LNCAP (cell line): ENCODE results near the gene GP1BB.

Source experiments
- CTCF ChIP-seq: fragments of 450-650 bp; IDR thresholded peaks from 2 replicates; pipeline ENCODE4 v1.5.1; 2017; ENCODE audit warnings: mild to moderate bottlenecking

GP1BB gene

DNA sequence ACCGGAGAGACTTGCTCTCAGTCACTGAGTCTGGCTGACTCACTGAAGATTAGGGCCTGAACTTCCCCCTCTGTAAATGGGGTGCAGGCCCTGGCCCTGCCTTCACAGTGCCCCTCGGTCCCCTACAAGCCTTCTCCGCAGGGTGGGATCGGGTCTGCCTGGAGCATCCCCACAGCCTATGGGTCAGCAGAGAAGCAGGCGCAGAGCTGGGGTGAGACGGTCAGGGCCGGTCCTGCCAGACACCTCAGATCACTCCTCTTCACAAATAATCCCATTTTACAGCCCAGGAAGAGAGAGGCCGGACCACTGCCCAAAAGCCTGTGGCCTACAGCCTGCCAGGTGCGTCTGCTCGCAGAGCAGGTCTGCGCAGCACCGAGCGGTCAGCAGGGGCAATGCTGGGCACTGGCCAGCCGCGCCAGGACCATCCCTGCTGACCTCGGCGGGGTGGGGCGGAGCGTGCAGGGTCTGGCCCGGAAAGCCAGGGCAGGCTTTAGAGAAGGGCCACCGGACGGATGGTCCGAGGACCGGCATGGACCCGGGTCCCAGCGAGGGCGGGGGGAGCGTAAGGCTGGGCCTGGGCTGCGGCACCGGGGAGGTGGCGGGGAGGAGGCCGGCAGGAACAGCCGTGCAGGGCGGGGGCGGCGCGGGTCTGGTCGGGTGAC, 9.6 kb upstream of the GP1BB start:
- TF ChIP-seq CTCF, result no peak

DNA sequence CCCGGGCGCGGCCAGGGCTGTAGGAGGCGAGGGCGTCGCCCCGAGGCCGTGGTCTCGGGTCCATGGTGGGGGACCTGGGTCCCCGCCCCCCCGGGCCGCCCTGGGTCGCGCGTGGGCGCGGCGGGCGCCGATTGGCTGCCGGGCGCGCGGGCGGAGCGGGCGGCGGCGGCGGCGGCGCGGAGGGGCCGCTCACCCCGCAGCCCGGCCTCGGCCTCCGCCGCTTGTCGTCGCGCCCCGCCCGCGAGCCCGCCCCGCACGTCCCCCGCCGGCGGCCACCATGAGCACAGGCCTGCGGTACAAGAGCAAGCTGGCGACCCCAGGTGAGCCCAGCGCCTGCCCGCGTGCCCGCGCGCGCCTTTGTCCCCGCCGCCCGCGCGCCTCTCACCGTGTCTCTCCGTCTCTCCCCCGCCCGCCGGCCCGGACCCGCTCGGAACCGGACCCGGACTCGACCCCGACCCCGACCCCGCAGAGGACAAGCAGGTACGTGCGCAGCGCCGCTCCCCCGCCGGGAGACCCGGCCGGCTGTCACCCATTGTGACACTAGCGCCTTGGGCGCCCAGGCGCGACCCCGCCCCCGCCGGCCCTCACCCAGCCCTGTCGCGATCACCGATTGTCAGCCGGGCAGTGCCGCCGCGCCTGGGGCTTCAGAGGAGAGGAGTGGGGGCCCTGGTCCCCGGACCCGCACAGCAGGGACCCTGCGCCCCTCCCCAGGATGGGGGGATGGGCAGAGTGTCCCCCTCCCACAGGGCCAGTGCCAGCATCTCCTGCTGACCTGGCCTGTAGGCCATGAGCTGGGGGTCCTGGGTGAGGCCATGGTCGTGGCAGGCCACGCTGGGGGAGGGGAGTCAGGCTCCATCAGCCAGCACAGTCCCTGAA, 8.8 kb upstream of the GP1BB start, which contains the start of gene SEPTIN5:
Gene SEPTIN5 (plus strand): TSS at position 192 of the 876 bp plus-strand sequence. CDS start 86 bp downstream, at position 278.
- TF ChIP-seq CTCF, result no peak

GRCh38 chr22:19715188-19715930, 8.0 kb upstream of the GP1BB start:
- TF ChIP-seq CTCF, result no peak

DNA sequence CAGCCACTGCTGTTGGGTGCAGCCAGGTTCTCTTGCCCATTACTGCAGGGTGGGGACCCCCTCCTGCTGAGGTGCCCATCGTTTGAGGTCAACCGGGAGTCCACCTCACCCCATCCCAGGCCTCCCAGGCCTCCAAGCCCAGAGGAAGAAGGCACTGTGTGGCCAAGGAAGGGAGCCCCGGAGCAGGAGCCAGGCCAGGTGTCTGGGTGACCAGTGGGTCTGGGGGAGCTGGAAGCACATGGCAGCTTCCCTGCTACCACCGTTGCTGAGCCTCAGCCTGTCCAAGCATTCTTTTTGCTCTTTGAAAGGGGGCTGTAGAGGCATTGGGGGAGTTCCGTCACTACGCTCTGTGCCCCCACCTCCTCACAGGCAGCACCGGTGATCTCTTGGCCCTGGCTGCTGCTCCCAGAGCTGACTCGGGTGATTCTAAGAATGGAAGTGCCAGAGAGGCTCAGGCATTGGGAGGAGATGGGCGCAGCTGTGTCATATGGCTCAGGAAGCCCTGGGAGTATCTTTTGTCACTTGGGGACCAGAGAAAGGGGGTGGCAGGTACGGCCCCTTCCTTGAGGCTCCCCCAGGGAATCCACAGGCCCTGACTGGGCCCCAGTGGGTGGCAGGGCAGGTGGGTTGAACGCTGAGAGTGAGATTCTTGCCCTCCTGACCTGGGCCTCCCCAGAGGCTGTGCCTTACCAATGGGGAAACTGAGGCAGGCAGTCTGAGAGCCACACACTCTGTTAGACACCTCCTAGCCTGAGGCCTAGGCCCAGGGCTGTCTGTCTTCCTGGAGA, 7.1 kb upstream of the GP1BB start:
- TF ChIP-seq CTCF, result no peak

DNA sequence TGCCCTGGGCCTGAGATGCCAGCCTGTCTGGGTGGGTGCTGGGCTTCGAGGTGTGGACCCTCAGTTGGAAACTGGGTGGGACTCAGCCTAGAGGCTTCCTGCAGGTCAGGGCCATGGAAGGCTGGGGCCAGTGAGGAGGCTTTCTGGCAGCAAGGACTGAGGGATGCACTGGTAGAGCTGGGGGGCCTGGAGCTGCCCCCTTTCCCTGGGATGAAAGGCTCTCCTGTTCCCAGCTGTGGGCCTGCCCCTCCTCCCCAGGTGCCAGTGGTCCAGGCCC, 6.6 kb upstream of the GP1BB start:
- TF ChIP-seq CTCF, result no peak

- no peak for TF ChIP-seq CTCF
Observed at GRCh38 chr22:19717181-19717580, 6.2 kb upstream of the GP1BB start.
